ENCODE measurements around the gene ANTXR2. TPM values are rescaled to one million over a fixed set of nuclear protein-coding genes. Genes with fewer than 3 reads are reported as not detected.
"Not testable (repeated sequence)": the region's sequence is repeated elsewhere in the genome, so short reads cannot be mapped to it uniquely, and the experiment has no call there.

The ANTXR2 gene
- total RNA-seq, 1 donor from 2014 or later = 22.2 TPM

GRCh38 chr4:79991601-79992000 is 81.4 kb downstream of the ANTXR2 start:
- no peak for DNase-seq (ENCODE audit: low read depth in 2 of 2)

- not testable (repeated sequence) for DNase-seq (ENCODE audit: low read depth in 2 of 2)
Measured at GRCh38 chr4:79991100-79991499, 81.9 kb downstream of the ANTXR2 start.

GRCh38 chr4:79987401-79987800 is 85.6 kb downstream of the ANTXR2 start:
- DNase-seq (ENCODE audit: low read depth in 2 of 2) = no peak

GRCh38 chr4:79983431-79983830 is 89.6 kb downstream of the ANTXR2 start:
- no peak for DNase-seq (ENCODE audit: low read depth in 2 of 2)

GRCh38 chr4:79982601-79983322 is 90.3 kb downstream of the ANTXR2 start:
- peak; percentile 22 to 55 for DNase-seq (ENCODE audit: low read depth in 2 of 2)

DNA sequence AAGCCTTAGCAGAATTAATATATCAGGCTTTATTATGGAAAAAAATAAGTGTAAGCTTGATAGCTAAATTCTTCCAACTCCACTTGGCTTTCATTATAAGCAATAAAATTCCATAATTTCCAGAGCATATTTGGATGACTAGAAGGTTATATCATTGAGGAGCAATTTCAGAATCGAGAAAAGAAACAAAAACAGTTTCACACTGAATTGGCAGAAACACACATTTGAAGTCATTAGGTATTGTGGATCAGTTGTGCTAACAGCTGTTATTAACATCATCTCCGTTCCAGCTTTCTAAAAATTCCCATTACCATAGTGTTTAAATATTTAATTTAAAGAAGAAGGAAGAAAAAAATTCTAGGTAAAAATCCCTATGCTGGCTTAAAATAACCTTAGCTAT is 92.6 kb downstream of the ANTXR2 start:
- no peak for DNase-seq (ENCODE audit: low read depth in 2 of 2)

DNA sequence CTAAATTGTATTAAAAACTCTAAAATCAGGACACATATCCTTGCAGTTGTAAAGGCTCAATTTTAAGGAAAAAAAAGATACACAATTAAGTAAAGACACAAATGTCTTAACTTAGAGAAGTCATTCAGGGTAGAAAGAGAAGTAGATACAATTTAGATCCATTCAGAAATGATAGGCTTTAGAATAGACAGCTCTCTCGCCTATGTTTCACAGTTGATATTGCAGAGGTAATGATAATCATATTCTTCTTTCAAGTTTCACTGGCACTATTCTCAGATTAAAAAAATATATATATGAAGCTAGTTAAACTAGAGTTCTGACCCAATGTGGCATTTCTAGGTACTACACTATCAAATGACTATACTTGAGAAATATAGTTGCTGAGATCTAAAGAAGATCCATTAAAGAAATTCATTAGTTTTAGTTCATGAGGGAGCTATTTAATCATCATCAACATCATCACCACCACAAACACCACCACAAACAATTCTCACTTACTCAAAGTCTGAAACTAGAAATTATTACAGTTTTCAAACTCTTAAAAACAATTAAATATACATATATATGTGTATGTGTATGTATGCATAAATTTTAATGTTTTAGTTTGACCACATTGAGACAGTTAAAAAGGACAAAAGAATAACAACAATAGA is 93.1 kb downstream of the ANTXR2 start:
- DNase-seq (ENCODE audit: low read depth in 2 of 2) = no peak

DNA sequence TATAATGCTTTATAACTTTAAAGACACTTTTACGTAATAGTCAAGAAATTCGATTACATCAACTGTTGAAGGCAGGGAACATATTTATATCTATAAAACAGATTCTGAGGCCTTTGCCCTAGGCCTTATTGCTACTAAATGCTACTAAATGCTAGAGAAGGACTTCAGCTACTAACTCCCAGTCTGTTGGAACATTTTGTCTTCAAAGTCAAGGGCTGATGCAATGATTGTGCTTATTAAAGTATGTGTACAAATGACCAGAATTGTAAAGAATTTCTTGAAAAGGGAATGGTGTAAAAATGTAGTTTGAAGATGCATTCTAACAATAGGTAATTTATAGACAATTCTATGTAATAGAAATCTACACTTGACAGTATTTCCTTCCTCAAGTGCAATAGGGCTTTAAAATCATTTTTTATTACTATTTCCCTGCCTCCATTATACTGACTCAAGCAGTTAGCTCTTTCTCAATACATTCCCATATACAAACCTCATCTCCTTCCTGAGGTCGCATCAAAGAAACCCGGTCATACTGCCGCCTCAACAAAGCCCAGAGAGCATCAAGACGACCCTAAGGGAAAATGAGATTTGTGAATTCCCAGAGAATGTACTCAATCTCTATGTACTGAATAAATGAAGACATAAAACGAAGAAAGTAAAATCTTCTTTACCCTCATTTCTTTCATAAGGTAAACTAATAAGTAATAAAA is 95.7 kb downstream of the ANTXR2 start:
- DNase-seq (ENCODE audit: low read depth in 2 of 2) = no peak

DNA sequence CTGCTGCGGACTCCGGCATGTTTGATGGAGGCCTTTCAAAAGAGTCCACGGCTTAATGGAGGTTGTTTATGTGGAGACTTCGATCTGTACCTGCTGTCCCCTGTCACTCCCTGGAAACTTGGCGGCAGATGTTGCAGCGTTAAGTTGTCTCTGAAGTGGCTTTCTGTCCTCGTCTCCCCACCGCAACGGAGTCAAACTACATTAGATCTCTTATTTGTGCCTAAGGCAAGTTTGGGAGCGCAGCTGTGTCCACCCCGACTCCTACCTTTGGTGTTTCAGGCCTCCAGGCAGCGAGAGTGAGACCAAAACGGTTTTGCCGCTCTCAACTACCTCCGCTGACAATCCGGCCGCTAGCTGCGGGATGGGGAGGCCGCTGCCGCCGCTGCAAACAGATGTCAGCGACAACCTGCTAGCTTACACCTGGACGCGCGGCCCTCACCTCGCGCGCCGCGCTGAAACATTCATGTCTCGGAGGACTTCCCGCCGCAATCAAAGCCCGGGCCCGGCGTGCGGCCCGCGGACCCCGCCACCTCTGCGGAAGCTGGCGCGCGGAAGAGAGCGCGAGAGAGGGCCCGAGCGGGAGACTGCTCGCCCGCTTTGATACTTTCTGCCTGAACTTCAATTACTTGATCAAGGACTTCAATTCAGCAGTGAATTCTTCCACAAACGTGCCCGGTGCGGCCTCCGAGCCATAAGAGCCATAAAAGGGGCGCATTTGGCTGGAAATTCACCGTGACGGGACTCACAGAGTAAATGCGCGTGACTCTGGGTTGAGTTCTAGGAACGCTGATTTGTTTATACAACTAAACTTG is 108.4 kb downstream of the ANTXR2 start:
- DNase-seq (ENCODE audit: low read depth in 2 of 2) = peak; percentile 13 to 16

DNA sequence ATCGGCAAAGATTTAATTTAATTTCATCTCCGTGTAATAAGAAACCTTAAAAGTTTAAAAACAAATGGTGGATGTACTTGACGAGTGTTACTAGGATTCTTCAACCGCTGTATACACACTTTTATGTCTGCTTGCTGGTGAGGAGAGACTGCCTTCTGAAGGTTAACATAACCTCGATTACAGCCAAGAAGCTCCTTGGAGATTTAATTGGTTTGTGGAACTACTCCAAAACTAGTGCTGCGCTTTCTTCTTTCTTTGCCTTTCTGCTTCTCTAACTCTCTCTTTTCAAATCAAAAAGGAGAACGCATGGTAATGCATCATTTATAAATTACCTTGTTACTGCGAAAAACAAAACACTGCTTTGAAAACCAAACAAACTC is 109.0 kb downstream of the ANTXR2 start:
- DNase-seq (ENCODE audit: low read depth in 2 of 2) = no peak

DNA sequence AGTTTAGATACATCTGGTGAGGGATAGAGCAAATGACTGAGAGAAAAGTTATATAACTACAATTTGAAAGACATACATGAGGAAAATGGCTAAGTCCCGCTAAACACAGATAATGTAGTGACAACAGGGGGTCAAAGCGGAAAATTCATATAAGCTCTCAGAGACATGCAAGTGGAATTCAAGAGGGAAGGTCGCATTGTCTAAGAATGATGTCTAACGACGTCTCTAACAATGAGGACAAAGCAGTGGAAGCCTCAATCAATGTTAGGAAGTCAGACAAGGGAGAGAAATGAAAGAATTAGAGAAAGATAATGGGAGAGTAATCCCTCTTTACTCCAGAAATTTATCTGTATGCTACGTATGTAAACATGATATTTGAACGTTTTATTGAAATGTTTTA is 113.4 kb downstream of the ANTXR2 start:
- no peak for DNase-seq (ENCODE audit: low read depth in 2 of 2)

DNA sequence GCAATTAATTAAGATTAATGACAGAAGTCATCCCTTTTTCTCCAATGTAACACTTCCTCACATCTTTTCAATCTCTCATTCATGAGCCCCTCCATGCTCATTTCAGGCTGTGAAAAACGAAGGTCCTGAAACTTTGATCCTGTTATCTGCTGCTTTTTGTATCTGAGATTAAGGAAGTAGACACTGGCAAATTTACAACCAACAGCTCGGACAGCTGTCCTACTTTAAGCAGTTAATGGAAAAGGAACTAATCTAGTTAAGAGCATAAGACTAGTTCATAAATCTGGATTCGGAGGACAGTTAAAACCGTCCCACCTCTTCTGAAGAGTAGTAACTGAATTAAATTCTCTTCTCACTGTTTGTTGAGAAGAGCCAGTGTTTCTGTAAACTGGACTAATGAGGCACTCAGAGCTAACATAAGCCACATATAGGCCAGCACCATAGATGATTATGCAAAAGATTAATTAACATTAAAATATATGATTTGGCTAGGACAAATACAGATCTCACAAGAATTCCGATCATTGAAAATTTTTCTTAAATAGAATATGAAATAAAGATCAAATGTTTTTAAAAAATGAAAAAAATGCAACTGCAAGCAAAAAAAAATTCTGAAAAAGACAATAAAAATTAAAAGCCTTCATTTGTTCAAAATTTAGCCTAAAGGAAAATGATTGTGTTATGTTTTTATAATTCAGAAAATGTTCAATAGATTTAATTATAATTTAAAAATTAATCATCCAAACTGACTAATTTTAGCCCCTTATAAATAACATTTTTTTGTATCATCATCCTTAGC is 114.4 kb downstream of the ANTXR2 start:
- DNase-seq (ENCODE audit: low read depth in 2 of 2) = no peak

- DNase-seq (ENCODE audit: low read depth in 2 of 2) = no peak
Measured at GRCh38 chr4:79949178-79949577, 123.9 kb downstream of the ANTXR2 start.

GRCh38 chr4:79948739-79949138 is 124.3 kb downstream of the ANTXR2 start:
- DNase-seq (ENCODE audit: low read depth in 2 of 2) = no peak

- no peak for DNase-seq (ENCODE audit: low read depth in 2 of 2)
Measured at GRCh38 chr4:79948261-79948660, 124.8 kb downstream of the ANTXR2 start.

- no peak for DNase-seq (ENCODE audit: low read depth in 2 of 2)
Measured at GRCh38 chr4:79947386-79947785, 125.6 kb downstream of the ANTXR2 start.

GRCh38 chr4:79935274-79935673 is 137.8 kb downstream of the ANTXR2 start:
- DNase-seq (ENCODE audit: low read depth in 2 of 2) = no peak

- DNase-seq (ENCODE audit: low read depth in 2 of 2) = no peak
Measured at GRCh38 chr4:79934660-79935059, 138.4 kb downstream of the ANTXR2 start.

DNA sequence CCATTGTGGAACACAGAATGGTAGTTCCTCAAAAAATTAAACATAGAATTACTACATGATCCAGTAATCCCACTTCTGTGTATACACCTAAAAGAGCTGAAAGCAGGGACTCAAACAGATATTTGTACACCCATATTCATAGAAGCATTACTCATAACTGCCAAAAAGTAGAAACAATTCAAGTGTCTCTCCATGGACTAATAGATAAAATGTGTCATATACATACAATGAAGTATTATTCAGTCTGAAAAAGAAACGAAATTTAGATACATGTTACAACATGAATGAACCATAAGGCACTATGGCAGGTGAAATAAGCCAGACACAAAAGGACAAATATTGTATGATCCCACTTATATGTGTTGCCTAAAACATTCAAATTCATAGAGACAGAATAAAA is 145.1 kb downstream of the ANTXR2 start:
- DNase-seq (ENCODE audit: low read depth in 2 of 2) = no peak

DNA sequence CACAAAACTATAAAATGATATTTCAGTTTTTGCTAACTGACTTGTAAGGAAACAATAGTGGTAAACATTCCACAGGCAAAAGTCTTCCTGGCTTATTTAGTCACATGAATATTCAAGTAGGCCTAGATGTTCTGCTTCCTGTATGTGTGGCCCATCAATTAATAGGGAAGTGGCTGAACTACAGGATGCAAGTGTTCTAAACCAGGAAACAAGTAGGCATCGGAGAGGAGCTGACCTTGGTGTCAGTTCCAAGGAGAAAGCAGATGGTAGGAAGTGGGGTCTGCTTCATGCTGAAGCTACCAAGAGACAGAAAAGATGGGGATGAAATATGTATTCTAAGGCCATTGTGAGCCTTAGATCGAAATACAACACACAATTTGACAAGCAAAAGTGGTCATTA is 149.7 kb downstream of the ANTXR2 start:
- peak in 1 of 2 donors; percentile 14 for DNase-seq (ENCODE audit: low read depth in 2 of 2)

DNA sequence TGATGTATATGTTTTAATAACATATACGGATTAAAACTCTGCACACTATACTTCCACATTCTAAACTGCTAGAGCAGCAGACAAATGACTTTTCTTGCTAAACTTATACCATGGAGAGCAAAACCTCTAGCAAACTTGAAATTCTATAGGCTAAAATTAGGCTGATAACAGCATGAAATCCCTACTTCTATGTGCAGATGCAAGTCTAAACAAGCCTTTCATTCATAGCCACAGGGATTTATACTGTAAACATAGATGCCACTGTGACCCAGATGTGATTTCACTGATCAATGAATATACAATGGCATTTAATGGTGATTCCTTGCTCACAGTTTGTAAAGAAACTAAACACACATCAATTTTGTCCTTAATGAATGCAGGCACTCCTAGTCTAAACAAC is 151.0 kb downstream of the ANTXR2 start:
- no peak for DNase-seq (ENCODE audit: low read depth in 2 of 2)

Data from dermis microvascular lymphatic vessel endothelial cell (primary cell).